Lung microvascular endothelial cell (primary cell): ENCODE measurements around the gene ARL4D. TPM values are rescaled to one million over a fixed set of nuclear protein-coding genes. Genes with fewer than 3 reads are reported as not detected.
"Not testable (repeated sequence)": the region's sequence is repeated elsewhere in the genome, so short reads cannot be mapped to it uniquely, and the experiment has no call there.

Experiments
- DNase-seq, 2 donors: peaks; one replicate each; pipeline versions ENCODE4 v3.0.0 to v3.0.0-alpha.2; 2010; ENCODE audit warnings: low read depth in 2 of 2
- total RNA-seq: library from RNA; depleted of rRNA; stranded (reverse); fragments of >200 nt; gene quantifications from 2 replicates; pipeline ENCODE4 v1.2.1, GENCODE V29; 2014

The ARL4D gene
- total RNA-seq, 1 donor from 2014 or later: 2.2 TPM

- peak; percentile 75 to 82 for DNase-seq
These were observed 29.9 kb upstream of the ARL4D start for GRCh38 chr17:43368740-43369506.

- no peak for DNase-seq
These were observed 28.8 kb upstream of the ARL4D start for GRCh38 chr17:43369986-43370385.

GRCh38 chr17:43371227-43371821, 27.5 kb upstream of the ARL4D start:
- DNase-seq: no peak

- DNase-seq: no peak
These were observed 26.4 kb upstream of the ARL4D start for GRCh38 chr17:43372273-43372911.

- no peak for DNase-seq
These were observed 25.4 kb upstream of the ARL4D start for GRCh38 chr17:43373356-43373755.

- not testable (repeated sequence) for DNase-seq
These were observed 22.9 kb upstream of the ARL4D start for GRCh38 chr17:43375915-43376314.

- no peak for DNase-seq
These were observed 21.6 kb upstream of the ARL4D start for GRCh38 chr17:43377056-43377810.

- no peak for DNase-seq
These were observed 20.0 kb upstream of the ARL4D start for GRCh38 chr17:43378766-43379165.

- no peak for DNase-seq
These were observed 18.5 kb upstream of the ARL4D start for GRCh38 chr17:43380307-43380706.

- no peak for DNase-seq
These were observed 17.6 kb upstream of the ARL4D start for GRCh38 chr17:43381204-43381603.

GRCh38 chr17:43381621-43382020, 17.2 kb upstream of the ARL4D start:
- DNase-seq: no peak

GRCh38 chr17:43382776-43383175, 16.0 kb upstream of the ARL4D start:
- no peak for DNase-seq

- no peak for DNase-seq
These were observed 15.4 kb upstream of the ARL4D start for GRCh38 chr17:43383372-43383771.

GRCh38 chr17:43383826-43384475, 14.8 kb upstream of the ARL4D start:
- no peak for DNase-seq

- DNase-seq: no peak
These were observed 14.3 kb upstream of the ARL4D start for GRCh38 chr17:43384476-43384862.

GRCh38 chr17:43385046-43385831, 13.6 kb upstream of the ARL4D start:
- DNase-seq: no peak

- DNase-seq: peak; percentile 87 to 92
These were observed 10.3 kb upstream of the ARL4D start for GRCh38 chr17:43388359-43389045.

GRCh38 chr17:43389046-43389947, 9.5 kb upstream of the ARL4D start:
- DNase-seq: peak; percentile 81 to 86

GRCh38 chr17:43392397-43392796, 6.4 kb upstream of the ARL4D start:
- no peak for DNase-seq
